Heart left ventricle (tissue), 13 donors: Measurements from ENCODE around the gene ELP1.

Experiments
- POLR2A ChIP-seq, 2 donors: fragments of 450-650 bp; IDR thresholded peaks; one replicate each; pipeline ENCODE4 v1.6.1; 2017; ENCODE audit warnings: antibody characterized with exemption in 2 of 2, mild to moderate bottlenecking in 2 of 2, moderate library complexity in 2 of 2
- TF ChIP-seq, protein P1 (sequence below), 12 donors: fragments of 200-600 bp; sonication (generic) in 4 of 12; IDR thresholded peaks; one replicate each; pipeline versions ENCODE4 v1.5.0 to v1.8.0; 2018 to 2022; ENCODE audit warnings: antibody characterized with exemption in 12 of 12, mild to moderate bottlenecking in 5 of 12
- donor health status: ischemic (EF 13 %, LVEDD 7.1; RV severe dilation, severe dysfunction).
- donor health status: DM: no; HTN: yes; CAD: no.
- donor health status: DM: no; HTN: no; CAD: no.
- donor health status: ischemic (EF 25% LVEDD 6.9; RV normal size, moderate dysfunction).
- donor health status: ischemic (EF 25% LVEDD 5.7; RV mildly dilated, moderate dysfunction).
- donor health status: ischemic (EF 35%, LVEDD 5.7; RV mildly dilated, moderate dysfunction).
- donor health status: nonischemic (EF 11% LVEDD 7.7; RV severe dilation, severe dysfunction).
- donor health status: DM: yes; HTN: yes; CAD: no.
- donor health status: PGD.
- donor health status: ischemic (EF 29% LVEDD 5.4; RV normal size, mild dysfunction).
- donor health status: nonischemic (EF 23%, LVEDD 6.1; RV moderate dilation, normal function).

DNA sequence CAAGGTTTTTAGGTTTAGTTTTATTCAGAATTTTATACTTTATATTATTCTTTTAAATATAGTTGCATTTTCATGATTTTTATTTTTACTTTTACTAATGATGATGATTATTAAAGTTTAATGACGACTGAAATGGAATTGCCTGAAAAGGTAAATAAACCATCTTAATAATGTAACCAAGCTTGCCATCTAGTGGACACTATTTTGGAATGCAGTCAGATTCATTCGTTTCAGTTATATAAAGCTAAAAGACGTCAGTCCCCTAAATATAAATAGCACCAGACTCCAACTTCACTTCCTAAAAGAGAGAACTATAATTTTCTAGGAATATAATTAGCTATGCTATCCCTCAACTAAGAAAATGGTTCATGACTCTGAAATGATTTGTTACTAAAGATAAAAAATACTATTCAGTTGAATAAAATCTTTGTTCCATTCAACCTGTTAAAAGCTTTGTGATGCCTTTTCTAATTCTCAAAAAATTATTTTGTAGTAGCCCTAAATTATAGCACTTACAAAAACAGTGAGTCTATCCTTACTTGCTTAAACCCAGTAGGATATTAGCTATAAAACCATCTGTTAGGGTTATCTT lies 20.2 kb upstream of the ELP1 start:
- TF ChIP-seq, protein P1, sequence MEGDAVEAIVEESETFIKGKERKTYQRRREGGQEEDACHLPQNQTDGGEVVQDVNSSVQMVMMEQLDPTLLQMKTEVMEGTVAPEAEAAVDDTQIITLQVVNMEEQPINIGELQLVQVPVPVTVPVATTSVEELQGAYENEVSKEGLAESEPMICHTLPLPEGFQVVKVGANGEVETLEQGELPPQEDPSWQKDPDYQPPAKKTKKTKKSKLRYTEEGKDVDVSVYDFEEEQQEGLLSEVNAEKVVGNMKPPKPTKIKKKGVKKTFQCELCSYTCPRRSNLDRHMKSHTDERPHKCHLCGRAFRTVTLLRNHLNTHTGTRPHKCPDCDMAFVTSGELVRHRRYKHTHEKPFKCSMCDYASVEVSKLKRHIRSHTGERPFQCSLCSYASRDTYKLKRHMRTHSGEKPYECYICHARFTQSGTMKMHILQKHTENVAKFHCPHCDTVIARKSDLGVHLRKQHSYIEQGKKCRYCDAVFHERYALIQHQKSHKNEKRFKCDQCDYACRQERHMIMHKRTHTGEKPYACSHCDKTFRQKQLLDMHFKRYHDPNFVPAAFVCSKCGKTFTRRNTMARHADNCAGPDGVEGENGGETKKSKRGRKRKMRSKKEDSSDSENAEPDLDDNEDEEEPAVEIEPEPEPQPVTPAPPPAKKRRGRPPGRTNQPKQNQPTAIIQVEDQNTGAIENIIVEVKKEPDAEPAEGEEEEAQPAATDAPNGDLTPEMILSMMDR (IDR thresholded peaks at IDR 0.05) = peak; percentile 52 to 83 (median 66)
- no peak for TF ChIP-seq POLR2A (IDR thresholded peaks at IDR 0.05)
